ENCODE data around the gene SRP54. TPM values are rescaled to one million over a fixed set of nuclear protein-coding genes. Genes with fewer than 3 reads are reported as not detected.
"Not testable (repeated sequence)": the region's sequence is repeated elsewhere in the genome, so short reads cannot be mapped to it uniquely, and the experiment has no call there.

The SRP54 gene
- total RNA-seq, 2 experiments from 2014 or later: 58.0 to 60.1 TPM

DNA sequence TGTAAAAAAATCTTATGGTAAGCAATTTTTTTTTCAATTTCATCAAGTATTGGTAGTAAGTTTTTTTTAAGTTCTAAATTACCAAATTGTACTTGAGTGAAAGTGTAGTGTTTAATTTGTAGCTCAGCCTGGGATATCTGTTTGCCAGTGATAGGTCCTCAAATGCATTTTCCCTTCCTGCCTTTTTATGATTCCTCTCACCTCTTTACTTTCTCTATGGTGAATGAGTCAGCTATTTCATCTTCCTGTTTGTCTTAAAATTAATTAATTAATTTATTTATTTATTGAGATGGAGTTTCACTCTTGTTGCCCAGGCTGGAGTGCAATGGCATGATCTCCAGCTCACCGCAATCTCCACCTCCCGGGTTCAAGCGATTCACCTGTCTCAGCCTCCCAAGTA, 10.6 kb downstream of the SRP54 start:
- Mint-ChIP-seq H3K4me3 (no peak overlapping the region), H3K27me3 (no peaks in the 10 kb centered on the region), H3K4me1 (peaks cover 9% of the 10 kb centered on the region), H3K27ac (no peak overlapping the region), H3K36me3 (ENCODE audit: low read depth) (peaks cover 18% of the 10 kb centered on the region), H3K9me3 (no peaks in the 10 kb centered on the region)
- ChIA-PET CTCF (interaction anchor here (0.9 to 1.2 kb wide), 3 partner anchors 10 to 53 kb away, joined by 3 to 4 read pairs (median 3); partner anchors contain the start of gene FAM177A1), POLR2A (no interaction called here)
- DNase-seq: no peak

DNA sequence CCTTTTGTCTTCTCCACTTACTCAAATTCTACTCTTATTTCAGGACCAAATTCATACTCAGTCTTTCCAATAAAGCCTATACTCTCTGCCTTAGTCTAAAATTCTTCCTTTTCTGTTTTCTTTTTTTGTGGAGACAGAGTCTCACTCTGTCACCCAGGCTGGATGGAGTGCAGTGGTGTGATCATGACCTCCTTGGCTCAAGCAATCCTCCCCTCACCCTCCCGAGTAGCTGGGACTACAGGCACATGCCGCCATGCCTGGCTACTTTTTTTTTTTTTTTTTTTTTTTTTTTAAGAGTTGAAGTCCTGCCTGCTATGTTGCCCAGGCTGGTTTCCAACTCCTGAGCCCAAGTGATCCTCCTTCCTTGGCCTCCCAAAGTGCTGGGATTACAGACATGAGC, 11.9 kb downstream of the SRP54 start:
- ChIA-PET POLR2A (no interaction called here), CTCF (interaction anchor here (0.7 kb wide), 1 partner anchor 372 kb away, joined by 3 read pairs; no protein-coding TSS in a partner anchor)
- Mint-ChIP-seq H3K4me1 (peaks cover 8% of the 10 kb centered on the region), H3K4me3 (no peak overlapping the region), H3K9me3 (no peaks in the 10 kb centered on the region), H3K27ac (no peak overlapping the region), H3K27me3 (no peaks in the 10 kb centered on the region), H3K36me3 (ENCODE audit: low read depth) (peaks cover 22% of the 10 kb centered on the region)
- no peak for DNase-seq

DNA sequence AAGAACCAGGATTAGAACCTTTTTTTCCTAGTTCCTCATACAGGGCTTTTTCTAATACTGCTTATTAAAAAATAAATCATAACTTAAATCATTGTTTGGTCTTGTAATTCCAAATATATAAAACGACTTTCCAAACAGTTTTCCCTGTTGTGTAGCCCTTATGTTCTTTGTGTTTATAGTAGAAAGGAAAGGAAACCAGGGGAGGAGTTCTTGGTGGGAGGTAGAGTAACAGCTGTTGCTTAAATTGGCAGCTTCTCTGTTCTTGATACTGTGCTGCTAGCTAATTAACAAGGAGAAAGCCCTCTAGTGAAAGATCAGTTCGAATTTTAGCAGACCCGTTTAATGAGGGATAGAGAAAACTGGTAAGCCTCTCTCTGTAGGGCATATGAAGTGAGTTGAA, 15.0 kb downstream of the SRP54 start:
- no peak overlapping the region for H3K27ac Mint-ChIP-seq
- peaks cover 6% of the 10 kb centered on the region for H3K4me1 Mint-ChIP-seq
- H3K9me3 Mint-ChIP-seq: no peaks in the 10 kb centered on the region
- POLR2A ChIA-PET: no interaction called here
- CTCF ChIA-PET: no interaction called here
- no peak overlapping the region for H3K4me3 Mint-ChIP-seq
- DNase-seq: no peak
- no peaks in the 10 kb centered on the region for H3K27me3 Mint-ChIP-seq
- peaks cover 34% of the 10 kb centered on the region for H3K36me3 Mint-ChIP-seq (ENCODE audit: low read depth)

DNA sequence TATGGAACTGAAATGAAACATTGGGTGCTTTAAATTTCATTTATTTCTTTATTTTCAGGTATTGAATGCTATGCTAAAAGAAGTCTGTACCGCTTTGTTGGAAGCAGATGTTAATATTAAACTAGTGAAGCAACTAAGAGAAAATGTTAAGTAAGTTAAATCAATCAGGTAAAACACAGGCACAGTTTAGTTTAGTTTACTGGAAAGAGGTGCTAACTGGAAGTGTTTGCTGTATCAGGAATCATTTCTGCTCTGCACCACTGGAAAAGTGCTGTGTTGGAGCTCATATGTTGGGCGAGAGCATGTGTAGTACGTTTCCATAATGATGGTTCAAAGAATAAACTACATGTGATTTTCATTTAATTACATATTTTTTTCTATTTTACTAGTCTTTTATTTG, 16.7 kb downstream of the SRP54 start:
- H3K4me3 Mint-ChIP-seq: no peak overlapping the region
- H3K27me3 Mint-ChIP-seq: no peaks in the 10 kb centered on the region
- CTCF ChIA-PET: interaction anchor here (1.2 kb wide), 1 partner anchor 208 kb away, joined by 3 read pairs; no protein-coding TSS in a partner anchor

DNA sequence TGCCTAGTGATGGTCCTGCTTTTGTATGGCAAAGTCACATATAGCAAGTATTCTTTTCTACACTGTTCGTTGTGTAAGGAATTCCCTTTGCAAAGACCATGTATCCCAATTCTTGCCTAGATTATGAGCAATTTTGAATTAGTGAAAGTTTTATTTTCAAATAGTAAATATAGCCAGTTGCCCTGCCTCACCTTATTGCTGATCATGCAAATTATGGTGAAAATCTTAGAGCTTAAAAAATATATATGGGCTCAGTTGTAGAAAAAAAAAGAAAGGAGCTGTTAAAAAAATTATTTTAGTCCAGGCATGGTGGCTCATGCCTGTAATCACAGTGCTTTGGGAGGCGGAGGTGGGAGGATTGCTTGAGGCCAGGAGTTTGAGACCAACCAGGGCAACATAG, 18.8 kb downstream of the SRP54 start:
- Mint-ChIP-seq H3K4me3 (no peak overlapping the region), H3K27ac (no peak overlapping the region), H3K9me3 (no peaks in the 10 kb centered on the region), H3K27me3 (no peaks in the 10 kb centered on the region), H3K4me1 (no peaks in the 10 kb centered on the region), H3K36me3 (ENCODE audit: low read depth) (peaks cover 37% of the 10 kb centered on the region)
- CTCF ChIA-PET: interaction anchor here (0.6 kb wide), 1 partner anchor 794 kb away, joined by 4 read pairs; no protein-coding TSS in a partner anchor
- POLR2A ChIA-PET: no interaction called here
- no peak for DNase-seq

More for the DNA sequence above, 16.7 kb downstream of the SRP54 start:
- Mint-ChIP-seq H3K36me3 (ENCODE audit: low read depth) (peaks cover 39% of the 10 kb centered on the region), H3K9me3 (no peaks in the 10 kb centered on the region), H3K4me1 (peaks cover 2% of the 10 kb centered on the region), H3K27ac (no peak overlapping the region)
- POLR2A ChIA-PET: no interaction called here
- DNase-seq: no peak

DNA sequence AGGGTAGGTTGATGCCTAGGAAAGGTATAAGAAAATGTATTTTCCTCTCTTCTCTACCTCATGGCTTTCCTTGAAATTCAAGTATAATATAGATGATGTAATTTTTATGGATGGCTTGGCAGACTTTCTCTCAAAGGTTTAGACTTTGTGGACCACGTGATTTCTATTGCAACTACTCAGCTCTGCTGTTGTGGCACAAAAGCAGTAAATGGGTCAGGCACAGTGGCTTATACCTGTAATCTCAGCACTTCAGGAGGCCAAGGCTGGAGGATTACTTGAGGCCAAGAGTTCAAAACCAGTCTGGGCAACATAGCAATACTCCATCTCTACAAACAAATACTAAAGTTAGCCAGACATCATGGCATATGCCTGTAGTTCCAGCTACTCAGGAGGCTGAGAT, 22.0 kb downstream of the SRP54 start:
- no peak overlapping the region for H3K27ac Mint-ChIP-seq
- CTCF ChIA-PET: interaction anchor here (1.0 to 1.2 kb wide), 4 partner anchors 9 to 21 kb away, joined by 3 to 4 read pairs (median 3); no protein-coding TSS in a partner anchor
- no peaks in the 10 kb centered on the region for H3K27me3 Mint-ChIP-seq
- no peak overlapping the region for H3K4me3 Mint-ChIP-seq
- DNase-seq: no peak
- no peaks in the 10 kb centered on the region for H3K9me3 Mint-ChIP-seq
- H3K36me3 Mint-ChIP-seq (ENCODE audit: low read depth): peaks cover 32% of the 10 kb centered on the region
- POLR2A ChIA-PET: interaction anchor here (0.6 kb wide), 1 partner anchor 110 kb away, joined by 3 read pairs; no protein-coding TSS in a partner anchor
- no peaks in the 10 kb centered on the region for H3K4me1 Mint-ChIP-seq

DNA sequence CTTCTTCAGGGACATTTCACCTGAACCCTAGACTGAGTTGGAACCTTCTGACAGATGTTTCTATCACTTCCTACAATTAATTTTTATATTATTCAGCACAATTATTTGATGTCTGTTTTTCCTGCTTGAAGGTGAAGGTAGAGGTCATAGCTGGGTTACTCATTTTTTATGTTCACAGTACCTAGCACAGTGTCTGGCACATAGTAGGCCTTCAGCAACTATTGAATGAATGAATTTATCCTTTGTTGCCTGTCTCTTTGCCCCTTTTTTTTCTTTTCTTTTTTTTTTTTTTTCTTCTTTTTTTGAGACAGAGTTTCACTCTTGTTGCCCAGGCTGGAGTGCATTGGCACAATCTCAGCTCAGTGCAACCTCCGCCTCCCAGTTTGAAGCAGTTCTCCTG, 33.8 kb downstream of the SRP54 start:
- Mint-ChIP-seq H3K4me1 (no peaks in the 10 kb centered on the region), H3K27me3 (no peaks in the 10 kb centered on the region), H3K4me3 (no peak overlapping the region), H3K27ac (no peak overlapping the region), H3K36me3 (ENCODE audit: low read depth) (peaks cover 54% of the 10 kb centered on the region), H3K9me3 (no peaks in the 10 kb centered on the region)
- DNase-seq: no peak
- POLR2A ChIA-PET: no interaction called here
- CTCF ChIA-PET: no interaction called here

DNA sequence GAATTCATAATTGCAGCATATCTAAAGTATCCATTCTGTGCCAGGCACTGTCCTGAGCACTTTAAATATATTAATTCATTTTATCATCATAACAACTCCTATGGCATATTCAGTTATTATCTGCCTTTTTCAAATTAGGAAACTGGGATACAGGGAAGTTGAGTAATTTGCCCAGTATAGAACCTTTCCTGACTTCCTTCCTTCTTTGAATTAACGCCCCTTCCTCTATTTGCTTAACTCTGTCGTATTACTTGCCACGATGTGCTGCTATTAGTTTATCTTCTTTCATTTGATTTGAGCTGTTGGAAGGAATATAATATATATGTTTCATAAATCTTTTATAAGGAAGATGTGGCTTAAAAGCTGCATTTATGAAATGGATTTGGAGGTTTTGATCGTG, 37.9 kb downstream of the SRP54 start:
- ChIA-PET POLR2A (no interaction called here), CTCF (interaction anchor here (0.6 to 1.6 kb wide), 2 partner anchors 17 to 399 kb away, joined by 3 read pairs; no protein-coding TSS in a partner anchor)

DNA sequence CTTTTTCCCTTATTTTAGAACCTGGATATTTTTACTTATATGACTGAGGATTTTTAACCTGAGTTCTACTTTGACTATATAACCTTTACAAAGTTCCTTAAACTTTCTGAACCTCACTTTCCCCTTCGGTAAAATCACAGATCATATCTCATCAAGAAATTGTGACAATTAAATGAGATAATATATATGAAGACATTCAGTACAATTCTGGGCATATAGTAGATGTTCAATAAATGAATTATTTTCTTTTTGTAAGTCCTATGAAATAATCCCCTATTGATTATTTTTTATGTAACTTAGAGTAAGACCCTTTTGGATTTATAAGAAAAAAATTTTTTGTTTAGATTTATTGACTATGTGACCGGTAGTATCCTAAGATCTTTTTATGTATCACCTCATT, 45.6 kb downstream of the SRP54 start:
- Mint-ChIP-seq H3K36me3 (ENCODE audit: low read depth) (peaks cover 54% of the 10 kb centered on the region), H3K27me3 (no peaks in the 10 kb centered on the region), H3K4me3 (no peak overlapping the region), H3K4me1 (no peaks in the 10 kb centered on the region), H3K9me3 (peaks cover 2% of the 10 kb centered on the region), H3K27ac (no peak overlapping the region)
- ChIA-PET POLR2A (no interaction called here), CTCF (no interaction called here)
- DNase-seq: no peak

More for the DNA sequence above, 37.9 kb downstream of the SRP54 start:
- H3K4me3 Mint-ChIP-seq: no peak overlapping the region
- H3K27ac Mint-ChIP-seq: no peak overlapping the region
- H3K4me1 Mint-ChIP-seq: no peaks in the 10 kb centered on the region
- H3K9me3 Mint-ChIP-seq: no peaks in the 10 kb centered on the region
- no peak for DNase-seq
- no peaks in the 10 kb centered on the region for H3K27me3 Mint-ChIP-seq
- H3K36me3 Mint-ChIP-seq (ENCODE audit: low read depth): peaks cover 51% of the 10 kb centered on the region

DNA sequence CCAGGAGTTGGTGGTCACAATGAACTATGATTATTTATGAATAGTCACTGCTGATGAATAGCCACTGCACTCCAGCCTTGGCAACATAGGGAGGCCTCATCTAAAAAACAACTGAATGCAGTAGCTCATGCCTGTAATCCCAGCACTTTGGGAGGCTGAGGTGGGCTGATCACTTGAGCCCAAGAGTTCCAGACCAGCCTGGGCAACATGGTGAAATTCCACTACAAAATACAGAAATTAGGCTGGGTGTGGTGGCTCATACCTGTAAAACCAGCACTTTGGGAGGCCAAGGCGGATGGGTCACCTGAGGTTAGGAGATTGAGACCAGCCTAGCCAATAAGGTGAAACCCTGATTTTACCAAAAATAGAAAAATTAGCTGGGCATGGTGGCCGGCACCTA, 49.8 kb downstream of the SRP54 start:
- Mint-ChIP-seq H3K27me3 (no peaks in the 10 kb centered on the region), H3K9me3 (peaks cover 17% of the 10 kb centered on the region), H3K4me1 (no peaks in the 10 kb centered on the region), H3K27ac (no peak overlapping the region), H3K36me3 (ENCODE audit: low read depth) (peaks cover 55% of the 10 kb centered on the region), H3K4me3 (no peak overlapping the region)
- POLR2A ChIA-PET: no interaction called here
- CTCF ChIA-PET: interaction anchor here (1.2 kb wide), 1 partner anchor 14 kb away, joined by 4 read pairs; the partner anchor contains the start of gene FAM177A1
- no peak for DNase-seq

DNA sequence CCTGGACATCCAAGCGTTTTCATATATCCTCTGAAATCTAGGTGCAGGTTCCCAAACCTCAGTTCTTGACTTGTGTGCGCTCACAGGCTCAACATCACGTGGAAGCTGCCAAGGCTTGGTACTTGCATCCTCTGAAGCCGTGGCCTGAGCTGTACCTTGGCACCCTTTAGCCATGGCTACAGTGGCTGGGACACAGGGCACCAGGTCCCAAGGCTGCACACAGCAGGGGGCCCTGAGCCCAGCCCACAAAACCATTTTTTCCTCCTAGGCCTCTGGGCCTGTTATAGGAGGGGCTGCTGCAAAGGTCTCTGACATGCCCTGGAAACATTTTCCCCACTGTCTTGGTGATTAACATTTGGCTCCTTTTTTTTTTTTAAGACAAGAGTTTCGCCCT, 51.6 kb downstream of the SRP54 start:
- H3K36me3 Mint-ChIP-seq (ENCODE audit: low read depth): peaks cover 42% of the 10 kb centered on the region
- POLR2A ChIA-PET: no interaction called here
- no peaks in the 10 kb centered on the region for H3K27me3 Mint-ChIP-seq
- no peak overlapping the region for H3K27ac Mint-ChIP-seq
- H3K4me1 Mint-ChIP-seq: no peaks in the 10 kb centered on the region
- H3K4me3 Mint-ChIP-seq: no peak overlapping the region
- peaks cover 17% of the 10 kb centered on the region for H3K9me3 Mint-ChIP-seq
- no peak for DNase-seq
- CTCF ChIA-PET: interaction anchor here (0.6 kb wide), 1 partner anchor 190 kb away, joined by 3 read pairs; no protein-coding TSS in a partner anchor

DNA sequence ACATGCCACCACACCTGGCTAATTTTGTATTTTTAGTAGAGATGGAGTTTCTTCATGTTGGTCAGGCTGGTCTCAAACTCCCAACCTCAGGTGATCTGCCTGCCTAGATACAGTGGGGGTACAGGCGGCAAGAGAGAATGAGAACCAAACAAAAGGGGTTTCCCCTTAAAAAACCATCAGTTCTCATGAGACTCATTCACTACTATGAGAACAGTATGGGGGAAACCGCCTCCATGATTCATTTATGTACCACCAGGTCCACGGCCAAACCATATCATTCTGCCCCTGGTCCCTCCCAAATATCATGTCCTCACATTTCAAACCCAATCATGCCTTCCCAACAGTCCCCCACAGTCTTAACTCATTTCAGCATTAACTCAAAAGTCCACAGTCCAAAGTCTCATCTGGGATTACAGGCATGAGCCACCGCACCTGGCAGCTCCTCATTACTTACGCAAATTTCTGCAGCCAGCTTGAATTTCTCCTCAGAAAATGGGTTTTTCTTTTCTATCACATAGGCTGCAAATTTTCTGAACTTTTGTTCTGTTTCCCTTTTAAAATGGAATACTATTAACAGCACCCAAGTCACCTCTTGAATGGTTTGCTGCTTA, 52.3 kb downstream of the SRP54 start:
- H3K27me3 Mint-ChIP-seq, H3K27ac Mint-ChIP-seq, DNase-seq, H3K4me3 Mint-ChIP-seq, H3K4me1 Mint-ChIP-seq, POLR2A ChIA-PET: not testable (repeated sequence)
- Mint-ChIP-seq H3K36me3 (ENCODE audit: low read depth) (peaks cover 39% of the 10 kb centered on the region), H3K9me3 (peaks cover 17% of the 10 kb centered on the region)
- CTCF ChIA-PET: interaction anchor here (0.6 to 0.9 kb wide), 2 partner anchors 11 to 189 kb away, joined by 3 read pairs; partner anchors contain the start of gene FAM177A1

DNA sequence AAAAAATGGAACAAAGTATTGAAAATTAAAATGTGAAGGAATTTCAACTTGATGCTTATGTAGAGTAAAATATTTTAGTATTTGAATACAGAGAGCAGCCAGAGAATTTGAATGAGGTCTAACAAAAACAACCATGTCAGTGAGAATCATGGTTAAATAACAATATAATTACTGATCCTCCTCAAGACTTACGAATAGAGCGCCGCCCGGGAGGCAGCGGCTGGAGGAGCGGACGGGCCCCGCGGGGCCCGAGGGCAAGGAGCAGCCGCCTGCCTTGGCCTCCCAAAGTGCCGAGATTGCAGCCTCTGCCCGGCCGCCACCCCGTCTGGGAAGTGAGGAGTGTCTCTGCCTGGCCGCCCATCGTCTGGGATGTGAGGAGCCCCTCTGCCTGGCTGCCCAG, 55.5 kb downstream of the SRP54 start:
- H3K27ac Mint-ChIP-seq, H3K27me3 Mint-ChIP-seq, H3K4me3 Mint-ChIP-seq, DNase-seq, H3K4me1 Mint-ChIP-seq, POLR2A ChIA-PET: not testable (repeated sequence)
- CTCF ChIA-PET: interaction anchor here (0.6 kb wide), 1 partner anchor 424 kb away, joined by 3 read pairs; no protein-coding TSS in a partner anchor
- Mint-ChIP-seq H3K36me3 (ENCODE audit: low read depth) (peaks cover 20% of the 10 kb centered on the region), H3K9me3 (peaks cover 16% of the 10 kb centered on the region)
